ENCODE results near the gene KRTAP27-1.

DNA sequence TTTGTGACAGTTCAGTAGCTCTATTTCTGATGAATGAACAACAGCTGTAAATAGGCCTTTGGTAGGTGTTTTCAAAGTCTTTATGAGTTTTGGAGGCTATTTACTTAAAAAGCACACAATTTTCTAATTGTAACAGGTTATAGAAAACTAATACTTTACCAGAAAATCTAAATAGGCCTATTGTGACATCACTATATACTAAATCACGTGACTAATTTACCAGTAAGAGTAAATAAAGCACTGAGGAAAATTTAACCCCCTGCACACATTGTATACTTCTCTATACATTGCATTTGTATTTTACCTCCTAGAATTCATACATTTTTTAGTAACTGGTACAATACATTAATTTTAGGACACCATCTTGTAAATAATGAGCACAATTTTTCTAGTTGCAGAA, 32.4 kb downstream of the KRTAP27-1 start:
- TF ChIP-seq CEBPB (IDR thresholded peaks at IDR 0.05; ENCODE audit: low read depth, low read length) (no peak), EZH2 (IDR thresholded peaks at IDR 0.05; ENCODE audit: low read depth, low read length, severe bottlenecking) (no peak), ZNF274 (IDR thresholded peaks at IDR 0.05; ENCODE audit: borderline replicate concordance, extremely low read depth, low read length) (no peak)
- TF ChIP-seq, protein P1, sequence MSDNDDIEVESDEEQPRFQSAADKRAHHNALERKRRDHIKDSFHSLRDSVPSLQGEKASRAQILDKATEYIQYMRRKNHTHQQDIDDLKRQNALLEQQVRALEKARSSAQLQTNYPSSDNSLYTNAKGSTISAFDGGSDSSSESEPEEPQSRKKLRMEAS (IDR thresholded peaks at IDR 0.05), result no peak
- TF ChIP-seq, protein P2, sequence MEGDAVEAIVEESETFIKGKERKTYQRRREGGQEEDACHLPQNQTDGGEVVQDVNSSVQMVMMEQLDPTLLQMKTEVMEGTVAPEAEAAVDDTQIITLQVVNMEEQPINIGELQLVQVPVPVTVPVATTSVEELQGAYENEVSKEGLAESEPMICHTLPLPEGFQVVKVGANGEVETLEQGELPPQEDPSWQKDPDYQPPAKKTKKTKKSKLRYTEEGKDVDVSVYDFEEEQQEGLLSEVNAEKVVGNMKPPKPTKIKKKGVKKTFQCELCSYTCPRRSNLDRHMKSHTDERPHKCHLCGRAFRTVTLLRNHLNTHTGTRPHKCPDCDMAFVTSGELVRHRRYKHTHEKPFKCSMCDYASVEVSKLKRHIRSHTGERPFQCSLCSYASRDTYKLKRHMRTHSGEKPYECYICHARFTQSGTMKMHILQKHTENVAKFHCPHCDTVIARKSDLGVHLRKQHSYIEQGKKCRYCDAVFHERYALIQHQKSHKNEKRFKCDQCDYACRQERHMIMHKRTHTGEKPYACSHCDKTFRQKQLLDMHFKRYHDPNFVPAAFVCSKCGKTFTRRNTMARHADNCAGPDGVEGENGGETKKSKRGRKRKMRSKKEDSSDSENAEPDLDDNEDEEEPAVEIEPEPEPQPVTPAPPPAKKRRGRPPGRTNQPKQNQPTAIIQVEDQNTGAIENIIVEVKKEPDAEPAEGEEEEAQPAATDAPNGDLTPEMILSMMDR (IDR thresholded peaks at IDR 0.05; ENCODE audit: control extremely low read depth in 1 of 3, insufficient read depth in 1 of 3, low read depth in 1 of 3, low read length in 3 of 3), result no peak

All from H1 (cell line).